Measurements from ENCODE around the gene UMODL1. TPM values are rescaled to one million over a fixed set of nuclear protein-coding genes. Genes with fewer than 3 reads are reported as not detected.
A peak's percentile ranks its signal among the peaks of the same experiment; 100 is the strongest.

Gene UMODL1
- total and polyA plus RNA-seq, 2 donors (not counting 3 experiments of a cell fraction or from before 2014, with no cell fraction given), result not detected

DNA sequence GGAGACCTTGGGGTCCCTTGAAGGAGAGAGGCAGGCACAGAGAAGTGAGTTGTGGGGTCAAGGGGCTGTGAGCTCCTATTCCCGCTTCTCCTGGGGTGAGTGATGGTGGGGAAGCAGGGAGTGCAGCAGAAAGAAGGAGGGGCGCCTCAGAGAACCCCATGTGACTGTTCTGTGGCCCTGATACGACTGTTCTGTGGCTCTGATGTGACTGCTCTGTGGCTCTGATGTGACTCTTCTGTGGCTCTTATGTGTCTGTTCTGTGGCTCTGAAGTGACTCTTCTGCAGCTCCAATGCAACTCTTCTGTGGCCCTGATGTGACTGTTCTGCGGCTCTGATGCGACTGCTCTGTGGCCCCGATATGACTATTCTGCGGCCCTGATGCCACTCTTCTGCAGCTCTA is 29.9 kb upstream of the UMODL1 start:
- dilution Hi-C loops (cut with MboI; ENCODE audit: extremely low pct_ligation_motif_present, low sequenced_read_pairs), result no loop called here
- TF ChIP-seq EZH2 (IDR thresholded peaks at IDR 0.05; ENCODE audit: borderline replicate concordance, low read depth, low read length, severe bottlenecking), result no peak
- no peak for TF ChIP-seq FOS (IDR thresholded peaks at IDR 0.05; ENCODE audit: borderline replicate concordance, insufficient read depth, low read length)
- TF ChIP-seq MYC (IDR thresholded peaks at IDR 0.05; ENCODE audit: low read depth, low read length), result no peak
- no peak for TF ChIP-seq POLR2A (IDR thresholded peaks at IDR 0.05; ENCODE audit: low read depth, low read length)
- TF ChIP-seq, protein P1, sequence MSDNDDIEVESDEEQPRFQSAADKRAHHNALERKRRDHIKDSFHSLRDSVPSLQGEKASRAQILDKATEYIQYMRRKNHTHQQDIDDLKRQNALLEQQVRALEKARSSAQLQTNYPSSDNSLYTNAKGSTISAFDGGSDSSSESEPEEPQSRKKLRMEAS (IDR thresholded peaks at IDR 0.05; ENCODE audit: insufficient read depth, insufficient read length), result no peak
- Histone ChIP-seq H3K27ac (ENCODE audit: insufficient read depth, low read depth, low read length) (peak overlapping the region; percentile 65), H2AFZ (ENCODE audit: low read depth, low read length) (no peak overlapping the region), H3K4me2 (ENCODE audit: insufficient read depth, low read length) (no peak overlapping the region), H3K79me2 (ENCODE audit: control insufficient read depth, insufficient read depth, low read length) (no peaks in the 10 kb centered on the region), H3K27me3 (ENCODE audit: control insufficient read depth in 2 of 2, insufficient read depth in 2 of 2, low read length in 2 of 2) (no peaks in the 10 kb centered on the region), H3K4me1 (ENCODE audit: control insufficient read depth, extremely low read depth, insufficient read depth, low read length) (peaks cover 5% of the 10 kb centered on the region), H3K4me3 (replicated peaks in 1 of 3; ENCODE audit: insufficient read depth in 1 of 3, low read depth in 1 of 3, low read length in 3 of 3) (no peak overlapping the region), H3K9ac (replicated peaks; ENCODE audit: extremely low read depth, insufficient read depth, low read length) (no peak overlapping the region), H3K36me3 (ENCODE audit: control insufficient read depth in 2 of 2, extremely low read depth in 1 of 2, insufficient read depth in 2 of 2, low read length in 2 of 2) (no peaks in the 10 kb centered on the region), H3K9me1 (replicated peaks; ENCODE audit: control insufficient read depth, extremely low read depth, insufficient read depth, low read length) (no peaks in the 10 kb centered on the region), H4K20me1 (replicated peaks; ENCODE audit: control insufficient read depth, extremely low read depth, insufficient read depth, low read length) (no peaks in the 10 kb centered on the region), H3K9me3 (replicated peaks; ENCODE audit: control insufficient read depth, insufficient read depth, low read length) (no peaks in the 10 kb centered on the region)
- CTCF ChIA-PET, result interaction anchor here (1.3 kb wide), 1 partner anchor 66 kb away, joined by 3 read pairs; no protein-coding TSS in a partner anchor
- intact Hi-C loops (cut with micrococcal nuclease), result no loop called here
- no TSS peak for BruUV-seq (replicated peaks)
- FAIRE-seq (no peak), DNase-seq (ENCODE audit: low read depth, low spot score) (no peak)
- POLR2A ChIA-PET, result no interaction called here

DNA sequence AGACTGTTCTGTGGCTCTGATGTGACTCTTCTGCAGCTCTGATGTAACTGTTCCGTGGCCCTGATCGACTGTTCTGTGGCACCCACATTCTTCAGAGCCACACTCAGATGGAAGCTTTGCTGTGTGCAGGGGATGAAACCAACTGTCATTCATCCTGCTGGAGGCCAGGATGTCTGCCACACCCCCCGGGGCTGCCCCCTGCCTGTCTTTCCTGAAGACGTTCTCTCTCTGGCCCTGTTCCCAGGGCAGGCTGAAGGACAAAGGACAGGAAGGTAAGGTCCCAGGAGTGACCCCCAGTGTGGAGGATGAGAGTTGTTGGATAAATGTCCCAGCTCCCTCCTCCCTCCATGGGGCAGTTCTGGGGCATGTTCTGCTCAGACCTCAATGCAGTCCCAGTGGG is 29.4 kb upstream of the UMODL1 start:
- no peaks in the 10 kb centered on the region for H3K27me3 ChIP-seq (ENCODE audit: control insufficient read depth in 2 of 2, insufficient read depth in 2 of 2, low read length in 2 of 2)
- H3K27ac ChIP-seq (ENCODE audit: insufficient read depth, low read depth, low read length), result no peak overlapping the region
- TF ChIP-seq POLR2A (IDR thresholded peaks at IDR 0.05; ENCODE audit: low read depth, low read length), result no peak
- TF ChIP-seq POLR2AphosphoS5 (IDR thresholded peaks at IDR 0.05; ENCODE audit: insufficient read depth, low read depth, low read length), result no peak
- TF ChIP-seq FOS (IDR thresholded peaks at IDR 0.05; ENCODE audit: borderline replicate concordance, insufficient read depth, low read length), result no peak
- TF ChIP-seq JUN (IDR thresholded peaks at IDR 0.05; ENCODE audit: borderline replicate concordance, insufficient read depth, insufficient read length, low read depth), result no peak
- TF ChIP-seq, protein P1 (IDR thresholded peaks at IDR 0.05; ENCODE audit: insufficient read depth, insufficient read length), result no peak
- TF ChIP-seq MYC (IDR thresholded peaks at IDR 0.05; ENCODE audit: low read depth, low read length), result no peak
- TF ChIP-seq, protein P2, sequence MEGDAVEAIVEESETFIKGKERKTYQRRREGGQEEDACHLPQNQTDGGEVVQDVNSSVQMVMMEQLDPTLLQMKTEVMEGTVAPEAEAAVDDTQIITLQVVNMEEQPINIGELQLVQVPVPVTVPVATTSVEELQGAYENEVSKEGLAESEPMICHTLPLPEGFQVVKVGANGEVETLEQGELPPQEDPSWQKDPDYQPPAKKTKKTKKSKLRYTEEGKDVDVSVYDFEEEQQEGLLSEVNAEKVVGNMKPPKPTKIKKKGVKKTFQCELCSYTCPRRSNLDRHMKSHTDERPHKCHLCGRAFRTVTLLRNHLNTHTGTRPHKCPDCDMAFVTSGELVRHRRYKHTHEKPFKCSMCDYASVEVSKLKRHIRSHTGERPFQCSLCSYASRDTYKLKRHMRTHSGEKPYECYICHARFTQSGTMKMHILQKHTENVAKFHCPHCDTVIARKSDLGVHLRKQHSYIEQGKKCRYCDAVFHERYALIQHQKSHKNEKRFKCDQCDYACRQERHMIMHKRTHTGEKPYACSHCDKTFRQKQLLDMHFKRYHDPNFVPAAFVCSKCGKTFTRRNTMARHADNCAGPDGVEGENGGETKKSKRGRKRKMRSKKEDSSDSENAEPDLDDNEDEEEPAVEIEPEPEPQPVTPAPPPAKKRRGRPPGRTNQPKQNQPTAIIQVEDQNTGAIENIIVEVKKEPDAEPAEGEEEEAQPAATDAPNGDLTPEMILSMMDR (IDR thresholded peaks at IDR 0.05; ENCODE audit: extremely low read depth in 1 of 2, insufficient read depth in 1 of 2, low read depth in 1 of 2, low read length in 2 of 2), result no peak
- TF ChIP-seq GATA2 (IDR thresholded peaks at IDR 0.05; ENCODE audit: insufficient read depth, insufficient read length, low read depth, low read length), result no peak
- TF ChIP-seq EZH2 (IDR thresholded peaks at IDR 0.05; ENCODE audit: borderline replicate concordance, low read depth, low read length, severe bottlenecking), result no peak
- intact Hi-C loops (cut with micrococcal nuclease), result no loop called here
- H3K9me3 ChIP-seq (replicated peaks; ENCODE audit: control insufficient read depth, insufficient read depth, low read length), result no peaks in the 10 kb centered on the region
- no peaks in the 10 kb centered on the region for H3K36me3 ChIP-seq (ENCODE audit: control insufficient read depth in 2 of 2, extremely low read depth in 1 of 2, insufficient read depth in 2 of 2, low read length in 2 of 2)
- no peak overlapping the region for H2AFZ ChIP-seq (ENCODE audit: low read depth, low read length)
- FAIRE-seq (no peak), DNase-seq (ENCODE audit: low read depth, low spot score) (no peak)
- no TSS peak for BruUV-seq (replicated peaks)
- H4K20me1 ChIP-seq (replicated peaks; ENCODE audit: control insufficient read depth, extremely low read depth, insufficient read depth, low read length), result no peaks in the 10 kb centered on the region
- H3K4me3 ChIP-seq (replicated peaks in 1 of 3; ENCODE audit: insufficient read depth in 1 of 3, low read depth in 1 of 3, low read length in 3 of 3), result no peak overlapping the region
- ChIA-PET CTCF (interaction anchor here (1.3 kb wide), 1 partner anchor 66 kb away, joined by 3 read pairs; no protein-coding TSS in a partner anchor), POLR2A (no interaction called here)
- H3K79me2 ChIP-seq (ENCODE audit: control insufficient read depth, insufficient read depth, low read length), result no peaks in the 10 kb centered on the region
- H3K4me1 ChIP-seq (ENCODE audit: control insufficient read depth, extremely low read depth, insufficient read depth, low read length), result peaks cover 5% of the 10 kb centered on the region
- H3K9ac ChIP-seq (replicated peaks; ENCODE audit: extremely low read depth, insufficient read depth, low read length), result no peak overlapping the region
- H3K9me1 ChIP-seq (replicated peaks; ENCODE audit: control insufficient read depth, extremely low read depth, insufficient read depth, low read length), result no peaks in the 10 kb centered on the region
- dilution Hi-C loops (cut with MboI; ENCODE audit: extremely low pct_ligation_motif_present, low sequenced_read_pairs), result no loop called here
- no peak overlapping the region for H3K4me2 ChIP-seq (ENCODE audit: insufficient read depth, low read length)

All from endothelial cell of umbilical vein (primary cell).